ENCODE measurements around the gene SULT4A1. TPM values are rescaled to one million over a fixed set of nuclear protein-coding genes. Genes with fewer than 3 reads are reported as not detected.

Gene SULT4A1
- total and polyA plus RNA-seq, 4 donors = 0.08 to 0.37 TPM; not detected in 2

GRCh38 chr22:43860126-43860525 is 2.2 kb downstream of the SULT4A1 start:
- no peak overlapping the region for H3K9ac ChIP-seq (ENCODE audit: low read depth in 1 of 2, low read length in 2 of 2)
- no peak for DNase-seq (ENCODE audit: low spot score)
- no peak for TF ChIP-seq ATF3 (IDR thresholded peaks at IDR 0.05)
- TF ChIP-seq HNF4A (conservative IDR thresholded peaks at IDR 0.05) = no peak
- no peak for TF ChIP-seq FOXA1 (IDR thresholded peaks at IDR 0.05)
- TF ChIP-seq ZBTB33 (IDR thresholded peaks at IDR 0.05) = no peak
- peaks cover 0 to 2% (median 0%) of the 10 kb centered on the region in 4 donors for H3K9me3 ChIP-seq (ENCODE audit: control insufficient read depth in 4 of 4, low read length in 3 of 4)
- peaks cover 0 to 7% (median 3%) of the 10 kb centered on the region in 4 donors for H3K4me1 ChIP-seq (ENCODE audit: control insufficient read depth in 4 of 4, insufficient read depth in 4 of 4, low read length in 3 of 4)
- whole genome bisulfite sequencing = 82% methylated on average over 11 of the region's 11 CpGs
- no peaks in the 10 kb centered on the region for H3K36me3 ChIP-seq (ENCODE audit: control insufficient read depth in 4 of 4, insufficient read depth in 3 of 4, low read depth in 1 of 4, low read length in 3 of 4)
- no peak overlapping the region for H3K27ac ChIP-seq (ENCODE audit: low read depth in 1 of 2, low read length in 2 of 2)
- H3K27me3 ChIP-seq (ENCODE audit: control insufficient read depth in 4 of 4, insufficient read depth in 4 of 4, low read length in 3 of 4) = peaks cover 2 to 12% (median 6%) of the 10 kb centered on the region in 4 donors
- H3K4me3 ChIP-seq (ENCODE audit: low read depth in 1 of 3, low read length in 3 of 3) = no peak overlapping the region

- TF ChIP-seq FOXA1 (IDR thresholded peaks at IDR 0.05) = no peak
- no peak for TF ChIP-seq EGR1 (IDR thresholded peaks at IDR 0.05; ENCODE audit: low read depth in 2 of 2)
- no peak for TF ChIP-seq HNF4A (conservative IDR thresholded peaks at IDR 0.05)
- no peak for TF ChIP-seq NR2F2 (IDR thresholded peaks at IDR 0.05)
- no peak for TF ChIP-seq REST (IDR thresholded peaks at IDR 0.05)
- no peak for TF ChIP-seq FOXA2 (IDR thresholded peaks at IDR 0.05)
- TF ChIP-seq JUND (IDR thresholded peaks at IDR 0.05) = no peak
- no peak for TF ChIP-seq GABPA (IDR thresholded peaks at IDR 0.05 in 1 of 2, conservative IDR thresholded peaks at IDR 0.05 in 1 of 2)
- no peak for TF ChIP-seq SP1 (IDR thresholded peaks at IDR 0.05)
- Histone ChIP-seq H3K9ac (ENCODE audit: low read depth in 1 of 2, low read length in 2 of 2) (no peak overlapping the region), H3K27me3 (ENCODE audit: control insufficient read depth in 4 of 4, insufficient read depth in 4 of 4, low read length in 3 of 4) (peaks cover 2 to 12% (median 6%) of the 10 kb centered on the region in 4 donors), H3K36me3 (ENCODE audit: control insufficient read depth in 4 of 4, insufficient read depth in 3 of 4, low read depth in 1 of 4, low read length in 3 of 4) (no peaks in the 10 kb centered on the region), H3K9me3 (ENCODE audit: control insufficient read depth in 4 of 4, low read length in 3 of 4) (peaks cover 0 to 2% (median 0%) of the 10 kb centered on the region in 4 donors), H3K4me3 (ENCODE audit: low read depth in 1 of 3, low read length in 3 of 3) (no peak overlapping the region), H3K27ac (ENCODE audit: low read depth in 1 of 2, low read length in 2 of 2) (no peak overlapping the region), H3K4me1 (ENCODE audit: control insufficient read depth in 4 of 4, insufficient read depth in 4 of 4, low read length in 3 of 4) (peaks cover 0 to 7% (median 3%) of the 10 kb centered on the region in 4 donors)
- WGBS = 81% methylated on average over 14 of the region's 14 CpGs
- DNase-seq (ENCODE audit: low spot score) = no peak
Observed at GRCh38 chr22:43859621-43860020, 2.7 kb downstream of the SULT4A1 start.

GRCh38 chr22:43859176-43859575 is 3.1 kb downstream of the SULT4A1 start:
- peaks cover 2 to 11% (median 6%) of the 10 kb centered on the region in 4 donors for H3K27me3 ChIP-seq (ENCODE audit: control insufficient read depth in 4 of 4, insufficient read depth in 4 of 4, low read length in 3 of 4)
- 77% methylated on average over 7 of the region's 7 CpGs for WGBS
- H3K4me1 ChIP-seq (ENCODE audit: control insufficient read depth in 4 of 4, insufficient read depth in 4 of 4, low read length in 3 of 4) = peaks cover 0 to 7% (median 3%) of the 10 kb centered on the region in 4 donors
- peaks cover 0 to 2% (median 0%) of the 10 kb centered on the region in 4 donors for H3K9me3 ChIP-seq (ENCODE audit: control insufficient read depth in 4 of 4, low read length in 3 of 4)
- no peak overlapping the region for H3K4me3 ChIP-seq (ENCODE audit: low read depth in 1 of 3, low read length in 3 of 3)
- TF ChIP-seq HNF4G (IDR thresholded peaks at IDR 0.05) = no peak
- no peak for TF ChIP-seq RXRA (IDR thresholded peaks at IDR 0.05)
- TF ChIP-seq EGR1 (IDR thresholded peaks at IDR 0.05; ENCODE audit: low read depth in 2 of 2) = no peak
- TF ChIP-seq ZBTB33 (IDR thresholded peaks at IDR 0.05) = no peak
- no peak for TF ChIP-seq SP1 (IDR thresholded peaks at IDR 0.05)
- H3K27ac ChIP-seq (ENCODE audit: low read depth in 1 of 2, low read length in 2 of 2) = no peak overlapping the region
- H3K36me3 ChIP-seq (ENCODE audit: control insufficient read depth in 4 of 4, insufficient read depth in 3 of 4, low read depth in 1 of 4, low read length in 3 of 4) = no peaks in the 10 kb centered on the region
- no peak overlapping the region for H3K9ac ChIP-seq (ENCODE audit: low read depth in 1 of 2, low read length in 2 of 2)
- DNase-seq (ENCODE audit: low spot score) = no peak

All from liver (tissue), 9 donors.